Measurements from ENCODE around the gene LHFPL6. TPM values are rescaled to one million over a fixed set of nuclear protein-coding genes. Genes with fewer than 3 reads are reported as not detected.

Gene LHFPL6
- total and polyA plus RNA-seq, 8 donors = 1.8 to 13.4 (median 7.1) TPM

GRCh38 chr13:39588384-39588783, 14.6 kb downstream of the LHFPL6 start:
- no peak overlapping the region for H3K27ac ChIP-seq
- FAIRE-seq (no peak), ATAC-seq (no peak), DNase-seq (no peak)
- H3K4me1 ChIP-seq = no peaks in the 10 kb centered on the region
- H3K4me3 ChIP-seq = no peak overlapping the region
- no peaks in the 10 kb centered on the region for H3K9me3 ChIP-seq
- H3K27me3 ChIP-seq = no peaks in the 10 kb centered on the region
- intact Hi-C loops (cut with DNase I) = no loop called here
- H3K36me3 ChIP-seq = no peaks in the 10 kb centered on the region
- TF ChIP-seq, protein P1, sequence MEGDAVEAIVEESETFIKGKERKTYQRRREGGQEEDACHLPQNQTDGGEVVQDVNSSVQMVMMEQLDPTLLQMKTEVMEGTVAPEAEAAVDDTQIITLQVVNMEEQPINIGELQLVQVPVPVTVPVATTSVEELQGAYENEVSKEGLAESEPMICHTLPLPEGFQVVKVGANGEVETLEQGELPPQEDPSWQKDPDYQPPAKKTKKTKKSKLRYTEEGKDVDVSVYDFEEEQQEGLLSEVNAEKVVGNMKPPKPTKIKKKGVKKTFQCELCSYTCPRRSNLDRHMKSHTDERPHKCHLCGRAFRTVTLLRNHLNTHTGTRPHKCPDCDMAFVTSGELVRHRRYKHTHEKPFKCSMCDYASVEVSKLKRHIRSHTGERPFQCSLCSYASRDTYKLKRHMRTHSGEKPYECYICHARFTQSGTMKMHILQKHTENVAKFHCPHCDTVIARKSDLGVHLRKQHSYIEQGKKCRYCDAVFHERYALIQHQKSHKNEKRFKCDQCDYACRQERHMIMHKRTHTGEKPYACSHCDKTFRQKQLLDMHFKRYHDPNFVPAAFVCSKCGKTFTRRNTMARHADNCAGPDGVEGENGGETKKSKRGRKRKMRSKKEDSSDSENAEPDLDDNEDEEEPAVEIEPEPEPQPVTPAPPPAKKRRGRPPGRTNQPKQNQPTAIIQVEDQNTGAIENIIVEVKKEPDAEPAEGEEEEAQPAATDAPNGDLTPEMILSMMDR (IDR thresholded peaks at IDR 0.05) = no peak
- WGBS, 2 donors = 63 to 76% methylated on average over 2 of the region's 2 CpGs

DNA sequence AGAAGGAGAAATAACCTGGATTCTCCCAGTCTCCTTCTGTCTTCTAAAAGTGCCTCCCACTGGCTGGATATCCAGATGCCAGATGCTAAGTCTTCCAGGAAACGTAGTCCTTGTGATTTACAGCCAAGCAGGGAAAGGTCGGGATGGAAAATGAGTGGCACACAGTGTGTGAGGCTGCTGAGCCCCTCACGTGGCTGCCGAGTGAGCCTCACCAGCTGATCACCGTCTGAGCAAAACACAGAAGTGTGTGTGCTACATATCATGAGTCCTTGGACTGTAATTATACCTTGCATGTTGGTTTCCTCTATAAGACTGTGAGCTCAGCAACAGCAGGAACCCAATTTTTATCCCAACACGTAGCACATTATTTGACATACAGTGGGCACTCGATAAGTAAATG, 15.1 kb downstream of the LHFPL6 start:
- 58 to 69% methylated on average over 7 of the region's 7 CpGs for WGBS, 2 donors
- Histone ChIP-seq H3K27me3 (no peaks in the 10 kb centered on the region), H3K4me1 (no peaks in the 10 kb centered on the region), H3K4me3 (no peak overlapping the region), H3K36me3 (no peaks in the 10 kb centered on the region), H3K9me3 (no peaks in the 10 kb centered on the region), H3K27ac (no peak overlapping the region)
- DNase-seq (no peak), FAIRE-seq (no peak), ATAC-seq (no peak)
- intact Hi-C loops (cut with DNase I) = no loop called here
- TF ChIP-seq, protein P1 (IDR thresholded peaks at IDR 0.05) = no peak

DNA sequence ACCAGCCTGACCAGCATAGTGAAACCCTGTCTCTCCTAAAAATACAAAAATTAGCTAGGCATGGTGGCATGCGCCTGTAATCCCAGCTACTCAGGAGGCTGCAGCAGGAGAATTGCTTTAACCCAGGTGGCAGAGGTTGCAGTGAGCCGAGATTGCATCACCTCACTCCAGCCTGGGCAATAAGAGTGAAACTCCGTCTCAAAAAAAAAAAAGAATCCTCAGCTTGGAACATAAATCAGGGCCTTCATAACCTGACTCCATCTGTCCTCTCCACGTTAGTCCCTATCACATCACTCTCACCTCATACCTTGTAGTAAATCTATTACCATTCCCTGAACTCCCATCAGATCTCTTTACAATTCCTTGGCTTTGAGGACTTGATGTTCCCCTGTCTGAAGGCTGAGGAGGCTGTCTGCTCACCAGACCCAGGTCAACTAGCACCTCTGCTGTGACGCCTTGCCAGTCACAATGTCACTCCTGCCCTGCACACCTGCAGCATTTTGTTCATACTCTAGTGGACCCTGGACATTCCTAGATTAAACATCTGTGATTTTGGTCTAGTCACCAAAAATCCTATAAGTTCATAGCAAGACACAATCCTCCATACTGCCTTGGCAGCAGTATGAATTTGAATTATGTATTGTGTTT, 15.9 kb downstream of the LHFPL6 start:
- no peak for DNase-seq
- Histone ChIP-seq H3K4me3 (no peak overlapping the region), H3K36me3 (no peaks in the 10 kb centered on the region), H3K9me3 (no peaks in the 10 kb centered on the region), H3K27ac (no peak overlapping the region), H3K27me3 (no peaks in the 10 kb centered on the region), H3K4me1 (no peaks in the 10 kb centered on the region)
- 81 to 86% methylated on average over 5 of the region's 5 CpGs for WGBS, 2 donors
- intact Hi-C loops (cut with DNase I) = no loop called here
- ATAC-seq = no peak
- TF ChIP-seq, protein P1 (IDR thresholded peaks at IDR 0.05) = no peak
- no peak for FAIRE-seq

DNA sequence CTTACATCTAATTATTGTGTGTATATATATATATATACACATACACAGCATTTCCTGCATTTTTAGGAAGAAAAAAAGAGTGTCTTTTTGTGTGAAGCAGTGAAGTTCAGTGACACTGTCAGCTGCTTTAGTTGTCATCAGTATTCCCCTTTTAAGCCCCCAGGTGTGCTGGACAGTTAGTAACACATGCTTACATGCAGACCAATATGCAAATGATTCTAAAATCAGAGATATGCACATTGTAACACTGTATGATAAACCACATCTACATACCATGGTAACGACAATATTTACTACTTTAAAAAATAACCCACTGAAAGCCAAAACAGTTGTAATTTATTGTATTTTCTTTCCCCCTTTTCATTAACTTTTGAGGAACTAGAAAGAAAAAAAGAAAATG, 16.8 kb downstream of the LHFPL6 start:
- no peaks in the 10 kb centered on the region for H3K9me3 ChIP-seq
- TF ChIP-seq, protein P1 (IDR thresholded peaks at IDR 0.05) = no peak
- no peak for ATAC-seq
- no peaks in the 10 kb centered on the region for H3K36me3 ChIP-seq
- no peak for DNase-seq
- no peaks in the 10 kb centered on the region for H3K4me1 ChIP-seq
- no peaks in the 10 kb centered on the region for H3K27me3 ChIP-seq
- no peak overlapping the region for H3K4me3 ChIP-seq
- 78 to 86% methylated on average over 1 of the region's 1 CpG for WGBS, 2 donors
- FAIRE-seq = no peak
- no peak overlapping the region for H3K27ac ChIP-seq
- intact Hi-C loops (cut with DNase I) = no loop called here

DNA sequence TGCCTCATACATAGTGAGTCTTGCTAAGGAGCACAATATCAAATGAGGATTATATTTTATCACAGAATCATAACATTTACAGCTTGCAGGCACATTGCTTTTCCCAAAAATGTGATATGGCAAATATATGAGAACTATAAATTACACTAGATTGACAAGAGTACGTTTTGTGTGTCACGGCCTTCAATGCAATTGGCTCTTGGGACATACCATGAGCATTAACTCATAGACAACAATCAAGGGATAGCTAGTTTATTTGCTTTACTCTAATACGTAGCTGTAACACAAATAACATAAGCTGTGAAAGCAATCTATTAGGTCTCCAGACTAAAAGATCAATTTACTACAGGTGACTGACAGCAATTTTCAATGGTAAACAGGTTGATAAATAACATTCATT, 17.8 kb downstream of the LHFPL6 start:
- no peak for ATAC-seq
- intact Hi-C loops (cut with DNase I) = no loop called here

More for the DNA sequence above, 17.8 kb downstream of the LHFPL6 start:
- Histone ChIP-seq H3K36me3 (no peaks in the 10 kb centered on the region), H3K27me3 (no peaks in the 10 kb centered on the region), H3K4me3 (no peak overlapping the region), H3K9me3 (no peaks in the 10 kb centered on the region), H3K27ac (no peak overlapping the region), H3K4me1 (no peaks in the 10 kb centered on the region)
- WGBS, 2 donors = 57 to 58% methylated on average over 3 of the region's 3 CpGs
- DNase-seq = no peak
- TF ChIP-seq, protein P1 (IDR thresholded peaks at IDR 0.05) = no peak
- no peak for FAIRE-seq
